Measurements from ENCODE around the gene STXBP2. TPM values are rescaled to one million over a fixed set of nuclear protein-coding genes. Genes with fewer than 3 reads are reported as not detected.

Gene STXBP2
- total RNA-seq, 4 donors from 2014 or later: 44.7 to 76.6 (median 55.2) TPM

DNA sequence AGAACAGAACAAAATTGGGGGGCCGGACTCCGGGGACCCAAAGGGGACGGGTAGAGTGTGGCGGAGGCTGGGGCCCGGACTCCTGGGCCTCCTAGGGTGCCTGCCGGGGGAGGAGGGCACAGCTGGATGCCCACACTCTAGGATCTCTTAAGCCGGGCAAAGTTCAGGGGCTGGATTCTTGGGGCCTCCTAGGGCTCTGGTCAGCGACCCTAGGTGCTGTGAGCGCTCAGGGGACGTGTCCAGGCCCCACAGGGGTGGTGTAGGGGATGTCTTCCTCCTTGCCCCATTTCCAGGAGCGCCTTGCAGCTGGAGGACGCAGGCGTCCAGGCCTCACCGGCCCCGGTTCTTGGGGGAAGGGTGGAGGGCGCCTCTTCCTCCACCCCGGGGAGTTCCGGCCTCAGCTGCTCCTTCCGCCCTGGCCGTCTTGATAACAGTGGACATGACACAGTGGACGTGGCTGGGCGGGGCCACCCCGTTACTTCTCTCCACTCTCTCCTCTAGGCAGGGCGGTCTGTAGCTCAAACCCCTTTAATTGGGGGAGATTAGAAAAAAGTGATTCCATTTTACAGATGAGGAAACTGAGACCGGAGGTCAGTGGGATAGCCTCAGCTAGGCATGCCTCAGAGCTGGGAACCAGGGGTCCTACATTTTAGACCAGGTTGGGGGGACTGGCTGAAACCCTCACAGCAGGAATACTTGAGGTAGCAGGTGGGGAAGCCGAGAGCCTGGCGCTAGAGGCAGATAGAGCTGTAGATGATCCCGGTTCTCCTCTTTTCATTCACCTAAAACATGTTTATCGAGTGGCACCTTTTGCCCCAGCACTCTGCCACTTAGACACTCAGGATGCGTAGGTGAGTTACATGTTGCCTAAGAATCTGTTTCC is 705 bp downstream of the STXBP2 start:
- H3K36me3 ChIP-seq: peaks cover 0 to 22% (median 1%) of the 10 kb centered on the region in 3 donors
- H3K27ac ChIP-seq: peak overlapping the region; percentile 87 to 93 (median 90)
- peaks cover 0 to 42% (median 0%) of the 10 kb centered on the region in 4 donors for H3K27me3 ChIP-seq
- H3K4me1 ChIP-seq: peaks cover 0 to 37% (median 0%) of the 10 kb centered on the region in 3 donors
- intact Hi-C loops (cut with DNase I): no loop called here
- no peak for DNase-seq
- 52 to 93% methylated on average over 5 to 14 of the region's 30 CpGs for WGBS, 2 donors
- no peaks in the 10 kb centered on the region for H3K9me3 ChIP-seq
- TF ChIP-seq POLR2A (IDR thresholded peaks at IDR 0.05): no peak
- peak overlapping the region; percentile 73 to 87 (median 82) for H3K4me3 ChIP-seq

- Histone ChIP-seq H3K4me1 (peaks cover 0 to 37% (median 0%) of the 10 kb centered on the region in 3 donors), H3K27me3 (peaks cover 0 to 52% (median 0%) of the 10 kb centered on the region in 4 donors), H3K9me3 (no peaks in the 10 kb centered on the region), H3K27ac (no peak overlapping the region), H3K4me3 (no peak overlapping the region), H3K36me3 (peaks cover 0 to 21% (median 0%) of the 10 kb centered on the region in 3 donors)
- intact Hi-C loops (cut with DNase I): no loop called here
- no peak for DNase-seq
- TF ChIP-seq CTCF (IDR thresholded peaks at IDR 0.05) (no peak), POLR2A (IDR thresholded peaks at IDR 0.05) (no peak)
- WGBS, 2 donors: 68 to 86% methylated on average over 6 to 9 of the region's 12 CpGs
Observed at GRCh38 chr19:7638802-7639465, 2.0 kb downstream of the STXBP2 start.

- WGBS, 2 donors: 91 to 95% methylated on average over 9 to 11 of the region's 13 CpGs
- Histone ChIP-seq H3K36me3 (peaks cover 0 to 29% (median 0%) of the 10 kb centered on the region in 3 donors), H3K27me3 (peaks cover 0 to 60% (median 0%) of the 10 kb centered on the region in 4 donors), H3K9me3 (no peaks in the 10 kb centered on the region), H3K4me1 (peaks cover 0 to 37% (median 0%) of the 10 kb centered on the region in 3 donors), H3K4me3 (no peak overlapping the region), H3K27ac (no peak overlapping the region)
- DNase-seq: no peak
- TF ChIP-seq POLR2A (IDR thresholded peaks at IDR 0.05): no peak
- no peak for TF ChIP-seq CTCF (IDR thresholded peaks at IDR 0.05)
- intact Hi-C loops (cut with DNase I): no loop called here
Observed at GRCh38 chr19:7639863-7640348, 3.0 kb downstream of the STXBP2 start.

DNA sequence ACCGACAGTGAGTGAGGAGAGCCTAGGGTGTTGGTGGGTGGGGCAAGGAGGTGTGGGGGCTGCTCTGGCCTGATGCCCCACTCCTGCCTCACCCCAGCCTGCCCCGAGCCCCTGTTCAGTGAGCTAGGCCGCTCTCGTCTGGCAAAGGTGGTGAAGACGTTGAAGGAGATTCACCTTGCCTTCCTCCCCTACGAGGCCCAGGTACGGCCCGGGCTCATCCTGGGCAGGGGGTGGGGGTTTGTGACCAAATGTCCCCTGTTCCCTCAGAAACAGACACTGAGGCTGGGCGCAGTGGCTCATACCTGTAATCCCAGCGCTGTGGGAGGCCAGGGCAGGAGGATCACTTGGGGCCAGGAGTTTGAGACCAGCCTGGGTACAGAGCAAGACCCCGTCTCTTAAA is 3.9 kb downstream of the STXBP2 start:
- no peak for DNase-seq
- Histone ChIP-seq H3K4me1 (peaks cover 0 to 31% (median 0%) of the 10 kb centered on the region in 3 donors), H3K27ac (no peak overlapping the region), H3K27me3 (peaks cover 0 to 64% (median 0%) of the 10 kb centered on the region in 4 donors), H3K36me3 (peaks cover 0 to 37% (median 0%) of the 10 kb centered on the region in 3 donors), H3K4me3 (no peak overlapping the region), H3K9me3 (no peaks in the 10 kb centered on the region)
- TF ChIP-seq CTCF (IDR thresholded peaks at IDR 0.05): no peak
- WGBS, 2 donors: 100% methylated on average over 3 to 5 of the region's 11 CpGs
- intact Hi-C loops (cut with DNase I): no loop called here

- H3K4me3 ChIP-seq: no peak overlapping the region
- H3K9me3 ChIP-seq: no peaks in the 10 kb centered on the region
- peaks cover 0 to 44% (median 4%) of the 10 kb centered on the region in 3 donors for H3K36me3 ChIP-seq
- peaks cover 0 to 23% (median 0%) of the 10 kb centered on the region in 3 donors for H3K4me1 ChIP-seq
- peaks cover 0 to 63% (median 0%) of the 10 kb centered on the region in 4 donors for H3K27me3 ChIP-seq
- WGBS, 2 donors: 85 to 89% methylated on average over 10 to 14 of the region's 43 CpGs
- intact Hi-C loops (cut with DNase I): no loop called here
- no peak overlapping the region for H3K27ac ChIP-seq
- DNase-seq: no peak
- TF ChIP-seq POLR2A (IDR thresholded peaks at IDR 0.05) (no peak), CTCF (IDR thresholded peaks at IDR 0.05) (no peak)
Observed at GRCh38 chr19:7641290-7642276, 4.7 kb downstream of the STXBP2 start.

Measured in esophagus squamous epithelium (tissue), 5 donors.